ENCODE measurements around the gene SH3GL2.

Gene SH3GL2

DNA sequence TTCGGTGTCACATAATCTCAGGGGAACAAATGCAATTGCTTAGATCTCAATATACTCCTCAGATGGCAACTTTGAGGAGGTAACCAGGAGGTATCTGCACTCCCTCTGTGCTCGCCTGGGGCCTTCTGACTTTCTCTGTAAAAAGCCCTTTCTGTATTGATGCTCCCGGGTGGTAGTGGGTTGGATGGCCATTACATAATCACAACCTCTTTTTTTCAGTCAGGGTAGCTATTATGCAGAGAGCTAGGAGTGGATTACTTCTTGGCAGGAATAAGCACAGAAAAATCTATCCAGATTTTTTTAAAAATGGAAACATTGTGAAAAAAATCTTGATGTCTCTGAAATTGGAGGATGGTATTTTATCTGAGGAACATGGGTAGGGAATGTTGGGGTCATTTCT, 116.6 kb downstream of the SH3GL2 start:
- Mint-ChIP-seq H3K4me1 (no peaks in the 10 kb centered on the region), H3K4me3 (no peak overlapping the region), H3K27me3 (ENCODE audit: low read depth) (no peaks in the 10 kb centered on the region), H3K27ac (no peak overlapping the region), H3K36me3 (ENCODE audit: low read depth) (no peaks in the 10 kb centered on the region), H3K9me3 (no peaks in the 10 kb centered on the region)
- TF ChIP-seq, protein P1, sequence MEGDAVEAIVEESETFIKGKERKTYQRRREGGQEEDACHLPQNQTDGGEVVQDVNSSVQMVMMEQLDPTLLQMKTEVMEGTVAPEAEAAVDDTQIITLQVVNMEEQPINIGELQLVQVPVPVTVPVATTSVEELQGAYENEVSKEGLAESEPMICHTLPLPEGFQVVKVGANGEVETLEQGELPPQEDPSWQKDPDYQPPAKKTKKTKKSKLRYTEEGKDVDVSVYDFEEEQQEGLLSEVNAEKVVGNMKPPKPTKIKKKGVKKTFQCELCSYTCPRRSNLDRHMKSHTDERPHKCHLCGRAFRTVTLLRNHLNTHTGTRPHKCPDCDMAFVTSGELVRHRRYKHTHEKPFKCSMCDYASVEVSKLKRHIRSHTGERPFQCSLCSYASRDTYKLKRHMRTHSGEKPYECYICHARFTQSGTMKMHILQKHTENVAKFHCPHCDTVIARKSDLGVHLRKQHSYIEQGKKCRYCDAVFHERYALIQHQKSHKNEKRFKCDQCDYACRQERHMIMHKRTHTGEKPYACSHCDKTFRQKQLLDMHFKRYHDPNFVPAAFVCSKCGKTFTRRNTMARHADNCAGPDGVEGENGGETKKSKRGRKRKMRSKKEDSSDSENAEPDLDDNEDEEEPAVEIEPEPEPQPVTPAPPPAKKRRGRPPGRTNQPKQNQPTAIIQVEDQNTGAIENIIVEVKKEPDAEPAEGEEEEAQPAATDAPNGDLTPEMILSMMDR (IDR thresholded peaks at IDR 0.05; ENCODE audit: unreplicated experiment in 3 of 3): no peak

DNA sequence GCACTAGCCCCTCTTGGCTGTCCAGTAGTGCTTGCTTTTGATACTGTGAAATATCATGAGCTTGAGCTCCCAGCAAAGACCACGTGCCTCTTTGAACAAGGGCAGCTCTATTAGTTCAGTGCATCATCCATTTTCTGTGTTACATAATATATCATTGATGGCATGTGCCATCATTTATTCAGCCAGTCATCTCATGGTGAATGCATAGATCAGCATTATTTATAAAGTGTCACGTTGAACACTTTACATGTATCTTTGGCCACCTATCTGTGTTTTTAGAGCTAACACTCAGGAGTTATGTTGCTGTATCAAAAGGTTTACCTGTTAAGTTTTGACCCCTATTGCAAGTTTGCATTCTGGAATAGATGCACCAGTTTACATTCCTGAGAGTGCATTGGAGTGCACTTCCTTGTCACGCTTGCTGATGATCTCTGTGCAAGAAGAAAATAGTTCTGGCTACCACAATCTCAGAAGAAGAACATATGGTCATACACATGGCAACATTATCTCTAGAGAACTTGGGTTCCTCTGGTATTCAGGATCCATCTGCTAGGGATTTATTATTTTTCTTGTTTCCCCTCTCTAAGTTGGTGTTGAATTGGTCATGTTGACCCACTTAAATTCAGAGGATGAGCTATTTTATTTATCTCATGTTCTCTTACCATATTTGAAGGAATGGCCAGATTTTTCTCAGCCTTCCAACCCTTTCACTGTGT, 120.9 kb downstream of the SH3GL2 start:
- H3K4me1 Mint-ChIP-seq: no peaks in the 10 kb centered on the region
- no peak overlapping the region for H3K4me3 Mint-ChIP-seq
- H3K9me3 Mint-ChIP-seq: no peaks in the 10 kb centered on the region
- no peak overlapping the region for H3K27ac Mint-ChIP-seq
- no peaks in the 10 kb centered on the region for H3K36me3 Mint-ChIP-seq (ENCODE audit: low read depth)
- peaks cover 4% of the 10 kb centered on the region for H3K27me3 Mint-ChIP-seq (ENCODE audit: low read depth)
- TF ChIP-seq, protein P1 (IDR thresholded peaks at IDR 0.05; ENCODE audit: unreplicated experiment in 3 of 3): no peak

DNA sequence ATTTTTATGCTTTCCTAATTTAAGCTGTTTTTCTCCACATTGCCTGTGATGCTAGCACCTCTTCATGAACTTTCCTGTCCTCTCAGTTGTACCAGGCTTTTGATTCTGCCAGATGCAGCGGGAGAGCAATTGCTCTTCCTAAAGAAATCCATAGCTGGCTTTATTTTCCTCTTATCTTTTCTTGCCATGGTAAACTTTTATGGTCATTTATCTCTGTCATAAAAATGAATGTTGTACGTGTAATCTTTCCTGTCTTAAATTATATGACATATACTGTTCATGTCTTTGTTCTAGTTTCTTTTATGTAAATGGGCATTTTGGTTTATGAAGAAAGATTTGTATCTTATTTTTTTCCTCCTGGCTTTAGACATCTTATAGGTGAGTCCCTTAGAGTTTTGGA, 127.5 kb downstream of the SH3GL2 start:
- H3K27me3 Mint-ChIP-seq (ENCODE audit: low read depth): peaks cover 4% of the 10 kb centered on the region
- H3K4me1 Mint-ChIP-seq: no peaks in the 10 kb centered on the region
- TF ChIP-seq, protein P1 (IDR thresholded peaks at IDR 0.05; ENCODE audit: unreplicated experiment in 3 of 3): no peak
- no peaks in the 10 kb centered on the region for H3K36me3 Mint-ChIP-seq (ENCODE audit: low read depth)
- H3K9me3 Mint-ChIP-seq: no peaks in the 10 kb centered on the region
- H3K27ac Mint-ChIP-seq: no peak overlapping the region
- no peak overlapping the region for H3K4me3 Mint-ChIP-seq

- TF ChIP-seq, protein P1 (IDR thresholded peaks at IDR 0.05; ENCODE audit: unreplicated experiment in 3 of 3): no peak
- Mint-ChIP-seq H3K9me3 (peaks cover 5% of the 10 kb centered on the region), H3K4me3 (no peak overlapping the region), H3K36me3 (ENCODE audit: low read depth) (no peaks in the 10 kb centered on the region), H3K27ac (no peak overlapping the region), H3K27me3 (ENCODE audit: low read depth) (no peaks in the 10 kb centered on the region), H3K4me1 (no peaks in the 10 kb centered on the region)
Observed at GRCh38 chr9:17719053-17719452, 140.2 kb downstream of the SH3GL2 start.

DNA sequence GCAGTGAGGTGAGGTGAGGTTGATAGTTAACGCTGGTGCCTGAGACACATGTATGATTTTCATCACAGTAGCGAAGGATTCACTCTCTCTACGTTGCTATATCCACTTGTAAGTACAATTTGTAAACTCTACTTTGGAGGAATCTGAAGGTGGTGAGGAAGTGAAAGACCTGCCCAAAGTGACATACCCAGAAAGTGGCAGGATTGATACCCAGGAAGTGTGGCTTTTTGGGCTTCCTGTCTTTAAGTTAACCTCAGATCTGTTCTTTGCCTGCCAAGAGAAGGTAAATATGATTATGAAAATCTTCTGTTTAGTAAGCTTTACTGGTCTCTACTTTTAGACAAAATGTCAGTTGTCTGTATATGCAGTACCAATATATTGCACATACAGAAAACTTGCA, 143.1 kb downstream of the SH3GL2 start:
- H3K9me3 Mint-ChIP-seq: peaks cover 16% of the 10 kb centered on the region
- H3K4me3 Mint-ChIP-seq: no peak overlapping the region
- no peaks in the 10 kb centered on the region for H3K27me3 Mint-ChIP-seq (ENCODE audit: low read depth)
- H3K27ac Mint-ChIP-seq: no peak overlapping the region
- H3K36me3 Mint-ChIP-seq (ENCODE audit: low read depth): no peaks in the 10 kb centered on the region
- H3K4me1 Mint-ChIP-seq: no peaks in the 10 kb centered on the region
- TF ChIP-seq, protein P1 (IDR thresholded peaks at IDR 0.05; ENCODE audit: unreplicated experiment in 3 of 3): no peak

- no peaks in the 10 kb centered on the region for H3K36me3 Mint-ChIP-seq (ENCODE audit: low read depth)
- H3K27ac Mint-ChIP-seq: no peak overlapping the region
- no peak overlapping the region for H3K4me3 Mint-ChIP-seq
- no peaks in the 10 kb centered on the region for H3K27me3 Mint-ChIP-seq (ENCODE audit: low read depth)
- peaks cover 16% of the 10 kb centered on the region for H3K9me3 Mint-ChIP-seq
- TF ChIP-seq, protein P1 (IDR thresholded peaks at IDR 0.05; ENCODE audit: unreplicated experiment in 3 of 3): no peak
- no peaks in the 10 kb centered on the region for H3K4me1 Mint-ChIP-seq
Observed at GRCh38 chr9:17723656-17724055, 144.8 kb downstream of the SH3GL2 start.

Data from nephron (organoid).